C4-2B (cell line): ENCODE measurements around the gene TAF3.

Experiments used
- H3K27ac ChIP-seq: fragments of 450-650 bp; 2 replicates; pipeline ENCODE4 v1.5.1; 2017
- ZFX ChIP-seq: fragments of 450-650 bp; IDR thresholded peaks from 2 replicates; pipeline ENCODE4 v1.6.1; 2017
- TF ChIP-seq, protein P1 (sequence below): fragments of 450-650 bp; conservative IDR thresholded peaks from 2 replicates; pipeline ENCODE4 v1.5.1; 2017; ENCODE audit warnings: mild to moderate bottlenecking

The TAF3 gene

DNA sequence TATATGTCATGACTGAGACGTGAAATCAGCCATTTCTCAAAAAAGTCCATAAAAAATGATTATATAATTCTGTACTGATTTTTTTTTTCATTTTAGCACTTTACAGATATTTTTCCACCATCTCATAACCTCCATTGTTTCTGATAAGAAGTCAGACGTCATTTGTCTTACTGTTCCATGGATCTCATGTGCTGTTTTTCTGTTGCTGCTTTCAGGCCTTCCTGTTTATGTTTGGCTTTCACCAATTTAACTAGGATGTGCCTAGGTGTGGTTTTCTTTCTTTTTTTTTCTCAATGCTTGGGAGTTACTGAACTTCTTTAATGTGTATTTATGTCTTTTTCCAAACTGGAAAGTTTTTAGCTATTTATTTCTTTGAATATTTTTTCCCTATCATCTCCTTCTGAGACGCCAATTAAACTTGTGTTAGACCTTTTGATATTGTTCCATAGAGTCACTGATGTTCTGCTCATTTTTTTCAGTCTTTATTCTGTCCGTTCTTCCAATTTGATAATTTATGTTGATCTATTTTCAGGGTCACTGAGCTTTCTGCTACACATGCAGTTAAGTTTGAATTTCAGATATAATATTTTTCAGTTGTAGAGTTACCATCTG is 43.3 kb downstream of the TAF3 start:
- no peak for TF ChIP-seq ZFX
- TF ChIP-seq, protein P1, sequence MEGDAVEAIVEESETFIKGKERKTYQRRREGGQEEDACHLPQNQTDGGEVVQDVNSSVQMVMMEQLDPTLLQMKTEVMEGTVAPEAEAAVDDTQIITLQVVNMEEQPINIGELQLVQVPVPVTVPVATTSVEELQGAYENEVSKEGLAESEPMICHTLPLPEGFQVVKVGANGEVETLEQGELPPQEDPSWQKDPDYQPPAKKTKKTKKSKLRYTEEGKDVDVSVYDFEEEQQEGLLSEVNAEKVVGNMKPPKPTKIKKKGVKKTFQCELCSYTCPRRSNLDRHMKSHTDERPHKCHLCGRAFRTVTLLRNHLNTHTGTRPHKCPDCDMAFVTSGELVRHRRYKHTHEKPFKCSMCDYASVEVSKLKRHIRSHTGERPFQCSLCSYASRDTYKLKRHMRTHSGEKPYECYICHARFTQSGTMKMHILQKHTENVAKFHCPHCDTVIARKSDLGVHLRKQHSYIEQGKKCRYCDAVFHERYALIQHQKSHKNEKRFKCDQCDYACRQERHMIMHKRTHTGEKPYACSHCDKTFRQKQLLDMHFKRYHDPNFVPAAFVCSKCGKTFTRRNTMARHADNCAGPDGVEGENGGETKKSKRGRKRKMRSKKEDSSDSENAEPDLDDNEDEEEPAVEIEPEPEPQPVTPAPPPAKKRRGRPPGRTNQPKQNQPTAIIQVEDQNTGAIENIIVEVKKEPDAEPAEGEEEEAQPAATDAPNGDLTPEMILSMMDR = no peak
- H3K27ac ChIP-seq = no peak overlapping the region

DNA sequence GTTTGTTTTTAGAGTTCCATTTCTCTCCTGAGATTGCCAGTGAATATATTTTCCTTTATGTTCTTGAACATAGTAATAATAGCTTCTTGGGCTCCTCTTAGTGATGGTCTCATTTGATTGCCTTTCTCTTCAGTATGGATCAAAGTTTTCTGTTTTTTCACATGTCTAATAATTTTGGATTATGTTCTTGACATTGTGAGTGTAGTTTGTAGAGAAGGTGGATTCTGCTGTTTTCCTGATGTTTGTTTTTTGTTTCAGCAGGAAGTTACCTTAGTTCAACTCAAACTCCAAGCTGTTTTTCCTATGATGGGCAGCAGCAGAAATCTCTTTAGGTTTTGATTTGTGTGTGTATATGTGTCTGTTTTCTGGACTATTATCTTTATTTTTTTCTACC is 43.8 kb downstream of the TAF3 start:
- TF ChIP-seq, protein P1 = no peak
- no peak for TF ChIP-seq ZFX
- H3K27ac ChIP-seq = no peak overlapping the region

DNA sequence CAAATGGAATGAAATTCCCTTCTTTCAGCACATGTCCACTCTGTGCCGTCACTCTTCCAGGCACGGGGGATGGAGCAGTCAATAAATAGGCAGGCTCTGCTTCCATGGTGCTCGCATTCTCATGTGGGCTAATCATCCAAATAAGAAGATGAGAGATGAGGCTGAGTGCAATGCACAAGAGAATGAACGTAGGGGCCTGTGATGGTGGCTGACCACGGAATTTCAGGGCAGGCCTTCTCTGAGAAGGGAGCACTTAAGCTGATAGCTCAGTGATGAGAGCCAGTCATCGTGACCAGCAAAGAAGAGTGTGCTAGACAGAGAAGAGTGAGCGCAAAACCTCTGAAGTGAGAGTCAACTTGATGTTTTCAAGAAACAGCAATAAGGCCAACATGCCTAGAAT is 47.9 kb downstream of the TAF3 start:
- H3K27ac ChIP-seq = no peak overlapping the region
- TF ChIP-seq ZFX = no peak
- TF ChIP-seq, protein P1 = no peak

DNA sequence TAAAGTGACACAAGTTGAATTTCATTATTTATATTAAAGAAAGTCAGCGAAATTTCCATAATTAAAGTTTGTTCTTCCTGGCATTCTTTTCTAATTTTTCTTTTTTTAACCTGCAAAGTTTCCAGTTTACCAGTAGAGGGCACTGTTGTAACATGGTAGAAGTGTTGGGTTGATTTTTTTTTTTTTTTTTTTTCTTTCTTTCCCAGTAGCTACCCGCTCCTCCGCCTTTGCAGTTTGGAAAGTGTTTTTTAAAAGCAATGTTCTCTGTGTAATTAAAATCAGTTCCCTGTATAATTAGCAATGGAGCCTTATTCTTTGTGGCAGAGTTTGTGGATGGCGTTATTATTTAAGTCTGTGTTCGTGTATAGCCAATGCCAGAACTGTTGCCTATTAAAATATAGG is 53.7 kb downstream of the TAF3 start:
- TF ChIP-seq, protein P1 = peak; percentile 89
- no peak for TF ChIP-seq ZFX
- no peak overlapping the region for H3K27ac ChIP-seq

DNA sequence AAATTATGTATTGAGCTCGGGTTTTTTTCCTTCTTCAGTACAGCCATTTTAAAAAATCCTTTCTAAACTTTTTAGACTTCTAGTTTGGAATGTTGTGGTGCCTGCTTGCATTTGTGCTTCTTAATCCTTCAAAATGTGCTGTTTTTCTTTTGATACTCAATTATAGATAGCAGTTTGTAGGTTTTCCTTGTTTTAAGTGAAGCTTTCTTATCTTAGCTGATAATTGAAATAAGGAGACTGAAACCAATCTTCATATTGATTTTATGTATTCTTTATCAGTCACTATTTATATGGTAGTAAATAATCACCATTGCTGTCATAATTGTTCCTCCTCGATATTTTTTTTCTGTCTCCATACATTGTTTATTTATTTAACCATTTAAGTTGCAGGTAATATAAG is 56.6 kb downstream of the TAF3 start:
- TF ChIP-seq, protein P1 = no peak
- H3K27ac ChIP-seq = no peak overlapping the region

DNA sequence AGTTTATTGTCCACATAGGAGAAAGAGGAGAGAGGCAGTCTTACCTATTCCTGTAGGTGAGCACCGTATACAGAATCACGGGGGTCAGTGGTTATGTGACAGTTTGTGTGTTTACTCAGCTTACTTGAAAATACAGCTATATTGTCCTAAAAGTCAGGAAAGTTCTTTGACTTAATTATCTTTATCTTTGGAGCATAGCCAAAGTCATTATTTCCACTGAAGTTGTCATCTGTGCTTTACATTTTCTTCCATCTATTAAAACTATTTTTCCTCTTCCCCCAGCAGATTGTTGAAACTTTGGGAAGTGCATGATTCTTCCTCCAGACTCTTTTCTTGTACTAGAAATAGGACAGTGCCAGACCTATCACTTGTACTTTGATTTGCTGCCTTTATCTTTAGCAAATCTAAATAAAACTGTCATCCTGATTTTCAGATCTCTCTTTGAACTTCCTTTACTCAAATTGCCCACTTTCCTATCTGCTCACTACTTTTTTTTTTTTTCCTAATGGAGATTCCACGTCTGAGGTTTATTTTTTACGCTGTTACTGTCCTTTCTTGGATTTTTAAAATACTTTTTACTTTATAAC is 58.3 kb downstream of the TAF3 start:
- TF ChIP-seq, protein P1 = no peak
- no peak for TF ChIP-seq ZFX
- H3K27ac ChIP-seq = no peak overlapping the region

DNA sequence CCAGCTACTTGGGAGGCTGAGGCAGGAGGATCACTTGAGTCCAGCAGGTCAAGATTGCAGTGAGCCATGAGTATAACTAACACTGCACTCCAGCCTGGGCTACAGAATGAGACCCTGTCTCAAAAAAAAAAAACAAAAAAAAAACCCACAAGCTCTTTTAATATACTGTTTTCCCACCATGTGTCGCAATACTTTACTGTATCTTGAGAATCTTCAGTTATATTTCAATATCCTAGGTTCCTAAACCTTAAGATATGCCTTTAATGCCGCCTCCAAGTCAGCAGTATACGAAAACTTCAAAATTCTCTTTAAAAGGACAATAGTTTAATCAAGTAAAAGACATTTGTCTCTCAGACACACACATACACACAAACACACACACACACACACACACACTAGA is 62.8 kb downstream of the TAF3 start:
- H3K27ac ChIP-seq = no peak overlapping the region
- TF ChIP-seq ZFX = no peak
- TF ChIP-seq, protein P1 = no peak
